Psoas muscle (tissue), 8 donors: ENCODE data around the gene SLC30A2. TPM values are rescaled to one million over a fixed set of nuclear protein-coding genes. Genes with fewer than 3 reads are reported as not detected.

Experiments
- ATAC-seq, 4 donors: fragments of 200-7000 bp; cut with Tn5 transposase; one replicate each; pipeline ENCODE4 v1.9.1; 2020; ENCODE audit warnings: moderate library complexity in 3 of 4, mild to moderate bottlenecking in 2 of 4
- DNase-seq, 2 donors: peaks; one replicate each; pipeline ENCODE4 v3.0.0-alpha.2; 2020
- H3K27ac ChIP-seq: fragments of 200-600 bp; one replicate; pipeline ENCODE4 v1.8.0; 2022
- H3K27me3 ChIP-seq, 3 donors: fragments of 200-600 bp in 1 of 3; one replicate each; pipeline versions ENCODE4 v1.6.1 to v1.8.0; 2013 to 2022; ENCODE audit warnings: low read length in 2 of 3, mild to moderate bottlenecking in 2 of 3, moderate library complexity in 1 of 3; ENCODE audit not compliant: insufficient read depth in 3 of 3
- H3K36me3 ChIP-seq, 2 donors: fragments of 200-600 bp in 1 of 2; one replicate each; pipeline versions ENCODE4 v1.6.1 to v1.8.0; 2013 to 2022; ENCODE audit warnings: low read depth in 1 of 2, mild to moderate bottlenecking in 1 of 2, moderate library complexity in 1 of 2; ENCODE audit not compliant: insufficient read depth in 1 of 2
- H3K4me1 ChIP-seq: fragments of 200-600 bp; one replicate; pipeline ENCODE4 v1.8.0; 2022
- H3K4me3 ChIP-seq: fragments of 200-600 bp; one replicate; pipeline ENCODE4 v1.8.0; 2022; ENCODE audit warnings: mild to moderate bottlenecking
- H3K9me3 ChIP-seq: fragments of 200-600 bp; one replicate; pipeline ENCODE4 v1.8.0; 2022
- CTCF ChIP-seq: fragments of 200-600 bp; IDR thresholded peaks from one replicate; pipeline ENCODE4 v1.8.0; 2022; ENCODE audit warnings: antibody characterized with exemption
- WGBS, 3 donors: extraction: QIAGEN DNeasy Blood & Tissue Kit; methylation state at CpG; one replicate each; pipeline versions ENCODE4 v1.1.6 to v1.1.7; 2013; 5-methylcytosine and 5-hydroxymethylcytosine counted together
- intact Hi-C, 2 donors: fragments of 100-400 bp; cut with DNase I; formaldehyde crosslinking; loops; one replicate each; pipeline versions ENCODE4 v1.11.0 to v1.14.2; 2022
- polyA plus RNA-seq, 3 donors: library from polyadenylated mRNA; stranded (reverse); fragments of 200-250 nt; gene quantifications; one replicate each; pipeline ENCODE4 v1.2.3, GENCODE V29; 2013
- total RNA-seq, 4 donors: library from RNA; stranded (reverse); fragmentation: NEBNext Ultra II Directional in 2 of 4; extraction: Animal tissue kit (Norgen Biotek cat#: 25700) in 2 of 4; gene quantifications; one replicate each; pipeline versions ENCODE4 v1.2.1 to v1.2.4, GENCODE V29; 2021 to 2023
- donor health status: healthy with polysubstance abuse.
- donor health status: DM: no; HTN: no; CAD: no; lungs with moderate emphysema.
- donor health status: Bipolar disorder and iron deficiency.
- donor health status: healthy.
- donor health status: DM: yes; HTN: yes; CAD: no.
- donor health status: DM: no; HTN: no; CAD: no.
- donor health status: DM: no; HTN: no; CAD: no.
- donor health status: DM: yes; HTN: yes; CAD: no.

SLC30A2 gene
- total and polyA plus RNA-seq, 7 donors: 0.21 to 7.8 (median 1.2) TPM

GRCh38 chr1:26060832-26061574, 15.1 kb upstream of the SLC30A2 start:
- intact Hi-C loops: no loop called here

DNA sequence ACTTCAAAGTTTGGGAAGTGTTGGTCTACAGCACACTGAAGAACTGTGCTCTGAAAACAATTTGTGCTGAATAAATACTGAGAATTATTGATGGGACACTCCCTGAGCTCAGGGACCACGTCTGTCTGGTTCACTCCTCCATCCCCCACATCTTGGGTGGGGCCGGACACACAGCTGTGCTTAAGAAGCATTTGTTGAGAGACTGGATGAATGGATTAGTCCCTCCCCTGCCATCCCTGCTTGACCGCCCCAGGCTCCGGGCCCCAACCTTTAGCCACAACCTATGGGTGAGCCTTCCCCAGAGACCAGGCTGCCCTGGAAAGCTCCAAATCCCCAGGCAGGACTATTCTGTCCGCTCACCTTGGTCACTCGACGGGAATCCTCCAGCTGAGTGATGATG, 14.0 kb upstream of the SLC30A2 start:
- Histone ChIP-seq H3K27ac (peak overlapping the region; percentile 88), H3K27me3 (no peaks in the 10 kb centered on the region), H3K4me3 (peak overlapping the region; percentile 72), H3K36me3 (peaks cover 8 to 95% of the 10 kb centered on the region in 2 donors), H3K4me1 (peaks cover 56% of the 10 kb centered on the region), H3K9me3 (no peaks in the 10 kb centered on the region)
- no peak for TF ChIP-seq CTCF
- WGBS, 3 donors: 48 to 65% (median 55%) methylated on average over 7 of the region's 7 CpGs
- ATAC-seq (peak in 1 of 4 donors; percentile 0), DNase-seq (peak in 1 of 2 donors; percentile 67)
- intact Hi-C loops: no loop called here

More at GRCh38 chr1:26060832-26061574, 15.1 kb upstream of the SLC30A2 start:
- peaks cover 8 to 88% of the 10 kb centered on the region in 2 donors for H3K36me3 ChIP-seq
- no peak for TF ChIP-seq CTCF
- peak overlapping the region; percentile 88 for H3K27ac ChIP-seq
- 40 to 56% (median 41%) methylated on average over 12 of the region's 12 CpGs for WGBS, 3 donors
- H3K9me3 ChIP-seq: no peaks in the 10 kb centered on the region
- ATAC-seq: peak; percentile 19 to 84 (median 61)
- H3K27me3 ChIP-seq: no peaks in the 10 kb centered on the region
- peaks cover 56% of the 10 kb centered on the region for H3K4me1 ChIP-seq
- H3K4me3 ChIP-seq: peak overlapping the region; percentile 72
- DNase-seq: peak in 1 of 2 donors; percentile 76

DNA sequence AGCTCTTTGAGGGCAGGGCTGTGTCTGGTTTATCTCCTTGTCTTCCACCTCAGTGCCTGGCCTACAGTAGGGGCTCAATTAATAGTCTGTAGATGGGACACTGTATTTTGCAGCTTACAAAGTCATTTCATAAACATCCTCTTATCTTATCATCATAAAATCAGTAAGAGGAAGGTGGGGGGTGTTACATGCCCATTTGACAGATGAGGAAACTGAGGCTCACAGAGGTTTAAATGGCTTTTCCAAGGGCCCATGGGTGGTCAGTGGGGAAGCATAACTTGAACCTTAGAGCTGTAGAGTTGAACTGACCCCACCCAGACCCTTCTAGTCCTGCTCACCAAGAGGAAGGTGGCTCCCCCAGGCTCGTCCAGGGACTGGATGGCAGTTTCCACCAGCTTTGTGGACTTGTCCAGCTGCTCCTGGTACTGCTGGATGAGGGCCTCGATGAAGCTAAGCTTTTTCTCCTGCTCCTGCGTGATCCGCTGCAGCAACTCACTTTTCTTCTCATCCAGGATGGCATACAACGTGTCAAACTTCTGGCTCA, 12.2 kb upstream of the SLC30A2 start:
- 71 to 75% (median 74%) methylated on average over 5 of the region's 5 CpGs for WGBS, 3 donors
- intact Hi-C loops: no loop called here
- H3K4me3 ChIP-seq: no peak overlapping the region
- TF ChIP-seq CTCF: no peak
- peaks cover 11 to 97% of the 10 kb centered on the region in 2 donors for H3K36me3 ChIP-seq
- H3K27ac ChIP-seq: peak overlapping the region; percentile 88
- ATAC-seq (no peak), DNase-seq (peak in 1 of 2 donors; percentile 59)
- no peaks in the 10 kb centered on the region for H3K9me3 ChIP-seq
- H3K4me1 ChIP-seq: peaks cover 58% of the 10 kb centered on the region
- no peaks in the 10 kb centered on the region for H3K27me3 ChIP-seq

DNA sequence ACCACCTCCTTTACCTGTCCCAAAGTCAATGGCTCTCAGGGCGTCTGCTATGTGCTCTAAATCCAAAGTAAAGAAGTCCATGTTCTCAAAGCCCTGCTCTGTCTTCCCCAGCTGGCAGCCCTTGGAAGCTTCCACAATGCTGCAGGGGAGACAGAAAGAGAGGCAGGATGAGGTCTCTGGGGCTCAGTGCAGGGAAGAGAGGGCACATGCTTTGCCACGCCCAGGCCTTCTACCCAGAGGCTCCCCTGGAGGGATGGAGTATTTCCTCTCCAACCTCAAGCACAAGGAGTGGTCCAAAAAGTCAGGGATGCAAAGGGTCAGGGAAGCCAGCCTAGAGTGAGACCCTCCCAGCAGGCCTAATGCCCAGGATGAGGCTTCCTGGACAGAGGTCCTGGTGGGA, 11.3 kb upstream of the SLC30A2 start:
- ATAC-seq: no peak
- Histone ChIP-seq H3K27ac (peak overlapping the region; percentile 88), H3K36me3 (peaks cover 14 to 98% of the 10 kb centered on the region in 2 donors), H3K4me1 (peaks cover 55% of the 10 kb centered on the region), H3K27me3 (no peaks in the 10 kb centered on the region), H3K4me3 (no peak overlapping the region), H3K9me3 (no peaks in the 10 kb centered on the region)
- no peak for TF ChIP-seq CTCF
- intact Hi-C loops: no loop called here
- peak in 1 of 2 donors; percentile 60 for DNase-seq
- WGBS, 3 donors: 63 to 86% (median 76%) methylated on average over 2 of the region's 2 CpGs
